HUES6 (cell line): Measurements from ENCODE around the gene MACO1.

Experiments
- H3K27ac ChIP-seq: 2 replicates; pipeline ENCODE4 v1.7.0; 2013; ENCODE audit warnings: low read depth, mild to moderate bottlenecking, low read length, inconsistent platforms
- H3K27me3 ChIP-seq: 2 replicates; pipeline ENCODE4 v1.6.1; 2013; ENCODE audit warnings: low read length; ENCODE audit not compliant: control insufficient read depth, insufficient read depth
- H3K36me3 ChIP-seq: 2 replicates; pipeline ENCODE4 v1.6.1; 2013; ENCODE audit warnings: low read length; ENCODE audit not compliant: control insufficient read depth, insufficient read depth
- H3K4me1 ChIP-seq: 2 replicates; pipeline ENCODE4 v1.6.1; 2013; ENCODE audit warnings: low read length; ENCODE audit not compliant: control insufficient read depth, insufficient read depth
- H3K4me3 ChIP-seq: 2 replicates; pipeline ENCODE4 v1.5.1; 2013; ENCODE audit warnings: low read depth, low read length
- H3K9ac ChIP-seq: one replicate; pipeline ENCODE4 v1.6.1; 2013; ENCODE audit warnings: mild to moderate bottlenecking, low read length
- H3K9me3 ChIP-seq: 2 replicates; pipeline ENCODE4 v1.6.1; 2013; ENCODE audit warnings: low read depth, low read length; ENCODE audit not compliant: control insufficient read depth, insufficient read depth

The MACO1 gene

DNA sequence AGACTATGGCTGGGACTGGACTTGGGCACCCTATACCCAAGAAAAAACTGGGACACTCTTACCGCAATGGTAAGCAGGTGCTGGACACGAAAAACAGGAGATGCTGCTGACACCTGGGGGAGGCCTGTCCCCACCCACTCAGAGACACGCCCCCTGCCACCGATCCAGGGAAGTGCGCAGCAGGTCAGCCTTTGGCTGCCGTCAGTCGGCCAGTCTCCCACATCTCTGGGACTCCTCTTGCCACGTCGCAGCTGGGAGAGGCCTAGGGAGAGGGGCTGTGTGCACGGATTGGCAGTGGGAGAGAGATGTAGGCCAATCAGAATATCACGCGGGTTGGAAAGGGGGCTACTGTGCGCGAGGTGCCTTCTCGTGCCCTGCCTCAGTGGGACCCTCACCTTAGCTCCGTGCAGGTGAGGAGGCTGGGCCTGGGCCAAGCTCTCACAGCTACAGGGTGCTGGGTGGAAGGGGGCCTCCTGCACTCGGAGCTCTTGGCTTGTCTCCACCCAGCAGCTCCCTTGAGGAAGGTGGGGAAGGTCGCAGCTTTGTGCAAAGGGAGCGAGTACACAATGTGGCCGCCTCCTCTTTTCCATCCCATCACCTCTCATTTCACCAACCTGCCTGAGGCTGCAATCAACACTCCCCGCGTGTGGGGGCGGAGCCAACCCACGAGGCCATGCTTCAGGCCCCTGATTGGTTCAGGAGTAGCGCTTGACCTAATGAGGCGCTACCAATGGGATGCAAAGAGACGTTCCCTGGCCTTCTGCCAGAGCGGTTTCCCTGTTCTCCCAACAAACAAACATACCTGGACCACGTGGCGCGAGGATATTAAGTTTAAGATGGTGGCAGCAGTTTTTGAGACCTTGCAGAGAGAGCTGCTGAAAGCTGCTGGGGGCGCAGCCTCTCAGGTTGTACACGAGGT lies 87.0 kb downstream of the MACO1 start:
- no peaks in the 10 kb centered on the region for H3K36me3 ChIP-seq
- no peak overlapping the region for H3K9ac ChIP-seq
- no peak overlapping the region for H3K4me3 ChIP-seq
- peaks cover 19% of the 10 kb centered on the region for H3K4me1 ChIP-seq
- peaks cover 3% of the 10 kb centered on the region; the same call in 1 of the 2 replicates for H3K9me3 ChIP-seq
- no peak overlapping the region for H3K27ac ChIP-seq
- H3K27me3 ChIP-seq, result no peaks in the 10 kb centered on the region

DNA sequence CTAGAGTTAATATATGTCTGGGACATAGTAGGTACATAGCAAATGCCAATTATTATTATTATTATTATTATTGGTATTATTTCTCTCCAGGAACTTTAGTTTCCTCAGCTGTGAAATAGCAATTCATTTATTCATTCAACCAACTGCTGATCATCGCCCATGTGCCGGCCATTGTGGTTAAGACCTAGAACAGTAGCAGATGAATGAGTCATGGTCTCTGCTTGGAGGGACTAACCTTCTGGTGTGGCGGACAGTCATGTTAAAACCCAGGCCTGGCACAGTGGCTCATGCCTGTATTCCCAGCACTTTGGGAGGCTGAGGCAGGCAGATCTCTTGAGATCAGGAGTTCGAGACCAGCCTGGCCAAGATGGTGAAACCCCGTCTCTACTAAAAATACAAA lies 88.9 kb downstream of the MACO1 start:
- Histone ChIP-seq H3K9me3 (no peaks in the 10 kb centered on the region), H3K27me3 (no peaks in the 10 kb centered on the region), H3K9ac (no peak overlapping the region), H3K36me3 (no peaks in the 10 kb centered on the region), H3K27ac (no peak overlapping the region), H3K4me3 (no peak overlapping the region), H3K4me1 (peaks cover 19% of the 10 kb centered on the region)

DNA sequence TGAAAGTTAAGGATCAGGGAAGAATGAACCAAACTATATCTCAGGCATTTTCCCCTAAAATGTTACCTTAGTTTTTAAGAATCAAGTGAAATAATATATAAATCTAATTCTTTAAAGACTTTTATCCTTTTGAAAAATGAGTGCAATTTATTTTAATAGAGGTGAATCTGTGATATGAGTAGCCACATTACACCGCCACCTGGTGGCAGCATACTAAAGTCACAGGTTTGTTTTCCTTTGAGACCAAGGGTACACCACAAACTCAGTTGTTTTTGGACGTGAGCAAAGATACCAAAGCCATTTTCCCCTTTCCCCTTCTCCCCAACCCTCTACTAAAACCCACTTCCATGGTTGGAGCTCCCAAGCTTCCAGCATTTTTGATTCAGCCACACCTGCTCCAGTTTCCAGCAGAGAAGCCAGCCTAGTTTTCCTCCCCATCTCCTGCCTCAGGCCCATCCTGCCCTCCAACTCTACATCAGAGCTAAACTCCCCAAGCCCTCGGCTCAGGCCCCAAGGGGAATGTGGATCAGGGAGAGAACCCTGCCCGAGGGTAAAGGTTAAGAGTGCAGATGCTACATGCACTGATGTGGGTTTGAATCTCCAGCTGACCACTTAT lies 89.9 kb downstream of the MACO1 start:
- no peak overlapping the region for H3K27ac ChIP-seq
- H3K9me3 ChIP-seq, result peaks cover 5% of the 10 kb centered on the region
- no peaks in the 10 kb centered on the region for H3K27me3 ChIP-seq
- no peaks in the 10 kb centered on the region for H3K36me3 ChIP-seq
- H3K9ac ChIP-seq, result no peak overlapping the region
- no peak overlapping the region for H3K4me3 ChIP-seq
- peaks cover 19% of the 10 kb centered on the region for H3K4me1 ChIP-seq

DNA sequence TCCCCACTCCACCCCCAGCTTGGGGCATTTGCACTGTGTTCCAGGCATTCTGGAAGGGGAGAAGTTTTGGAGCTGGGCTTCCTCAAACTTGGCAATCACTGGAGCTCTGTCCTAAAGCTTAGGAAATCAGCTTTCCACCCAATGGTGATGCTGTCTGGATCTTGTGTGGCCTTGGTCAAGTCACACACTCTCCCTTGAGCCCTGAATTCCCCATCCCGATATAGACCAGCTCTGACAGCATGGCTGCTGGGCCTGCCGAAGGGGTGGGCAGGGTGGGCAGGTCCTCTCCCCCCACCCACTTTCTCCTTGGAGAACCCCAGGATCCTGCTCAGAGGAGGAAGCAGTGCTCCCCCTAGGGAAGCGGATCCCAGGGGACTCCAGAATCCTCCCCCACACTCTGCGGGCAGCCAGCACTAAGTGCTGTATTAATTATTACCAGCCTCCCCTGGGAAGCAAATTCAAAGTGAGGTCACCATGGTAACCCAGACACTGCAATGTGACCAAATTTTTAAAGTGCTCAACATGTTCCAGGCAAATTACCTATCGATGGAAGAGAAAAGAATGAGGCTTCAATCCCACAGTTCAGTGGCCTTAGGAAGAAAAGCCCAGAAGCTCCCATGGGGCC lies 91.4 kb downstream of the MACO1 start:
- H3K9me3 ChIP-seq, result peaks cover 8% of the 10 kb centered on the region
- no peak overlapping the region for H3K9ac ChIP-seq
- no peak overlapping the region for H3K4me3 ChIP-seq
- H3K27ac ChIP-seq, result no peak overlapping the region
- peaks cover 19% of the 10 kb centered on the region for H3K4me1 ChIP-seq
- H3K27me3 ChIP-seq, result no peaks in the 10 kb centered on the region
- H3K36me3 ChIP-seq, result no peaks in the 10 kb centered on the region

DNA sequence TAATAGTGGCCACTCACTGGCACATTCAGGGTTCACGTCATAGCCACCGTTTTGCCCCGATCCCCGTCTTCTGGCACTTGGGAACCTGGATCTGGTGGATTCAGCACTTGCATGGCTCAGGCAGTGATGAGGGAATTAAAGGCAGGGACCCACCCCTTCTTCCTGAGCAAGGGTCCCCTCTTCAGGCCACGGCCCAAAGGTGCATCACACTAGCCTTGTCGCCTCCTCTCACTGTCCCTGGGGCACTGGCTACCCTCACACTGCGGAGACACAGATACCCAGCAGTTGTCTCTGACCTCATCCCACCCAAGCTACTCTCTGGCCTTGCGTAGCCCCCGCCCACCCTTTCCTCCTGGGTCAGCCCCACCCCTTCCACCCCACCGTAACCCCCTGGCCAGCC lies 92.8 kb downstream of the MACO1 start:
- Histone ChIP-seq H3K27me3 (no peaks in the 10 kb centered on the region), H3K4me1 (peaks cover 11% of the 10 kb centered on the region), H3K36me3 (no peaks in the 10 kb centered on the region), H3K4me3 (no peak overlapping the region), H3K9me3 (peaks cover 8% of the 10 kb centered on the region), H3K27ac (no peak overlapping the region), H3K9ac (no peak overlapping the region)

DNA sequence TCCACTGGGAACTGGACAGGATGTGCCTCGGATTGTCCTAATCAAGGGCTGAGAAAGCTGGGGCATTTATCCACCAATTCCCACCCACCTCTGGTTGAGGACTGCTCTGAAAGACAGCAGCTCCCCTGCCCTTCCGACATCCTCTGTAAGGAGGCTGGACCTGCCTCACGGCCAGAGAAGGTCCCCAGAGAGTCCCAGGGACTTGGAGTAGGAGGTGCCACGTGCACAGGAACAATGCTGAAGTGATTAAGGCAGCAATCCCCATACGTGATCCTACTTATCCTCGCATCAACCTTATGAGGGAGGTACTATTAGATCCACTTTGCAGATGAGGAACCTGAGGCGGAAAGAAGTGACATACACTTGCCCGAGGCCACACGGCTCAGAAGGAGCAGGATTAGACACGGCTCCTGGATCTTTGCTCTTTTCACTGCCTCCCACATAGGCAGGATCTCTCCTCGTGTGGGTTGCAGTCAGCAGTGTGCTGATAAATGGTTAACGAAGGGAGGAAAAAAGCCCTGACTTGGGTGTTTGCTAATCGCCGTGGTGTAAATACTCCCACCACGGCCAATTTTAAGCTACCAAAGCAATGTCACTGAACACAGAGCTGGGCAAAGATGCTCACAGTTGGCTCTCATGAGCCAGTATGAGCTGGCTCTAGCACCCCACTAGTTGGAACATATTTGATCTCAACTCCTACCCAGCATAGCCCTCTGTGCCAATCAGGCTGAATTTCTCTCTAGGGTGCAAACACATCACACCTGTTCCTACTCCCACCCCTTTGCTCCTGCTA lies 94.1 kb downstream of the MACO1 start:
- Histone ChIP-seq H3K36me3 (no peaks in the 10 kb centered on the region), H3K4me3 (no peak overlapping the region), H3K9me3 (peaks cover 8% of the 10 kb centered on the region), H3K4me1 (peaks cover 4% of the 10 kb centered on the region), H3K27ac (no peak overlapping the region), H3K9ac (no peak overlapping the region), H3K27me3 (no peaks in the 10 kb centered on the region)

DNA sequence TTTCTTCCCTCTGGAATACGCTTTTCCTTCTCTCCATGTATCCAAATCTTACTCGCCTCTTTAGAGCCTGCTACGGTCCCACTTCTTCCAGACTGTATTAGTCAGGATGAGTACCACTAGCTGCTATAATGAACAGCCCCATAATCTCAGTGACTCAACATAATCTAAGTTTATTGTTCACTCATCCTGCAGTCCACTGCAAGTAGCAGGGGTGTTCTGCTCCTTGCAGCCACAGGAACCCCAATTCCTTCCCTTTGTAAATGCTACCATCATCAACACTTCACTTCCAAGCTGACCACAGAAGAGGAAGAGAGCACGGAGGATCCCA lies 94.6 kb downstream of the MACO1 start:
- Histone ChIP-seq H3K9me3 (peaks cover 9% of the 10 kb centered on the region), H3K36me3 (no peaks in the 10 kb centered on the region), H3K9ac (no peak overlapping the region), H3K4me1 (peaks cover 4% of the 10 kb centered on the region), H3K4me3 (no peak overlapping the region), H3K27me3 (no peaks in the 10 kb centered on the region), H3K27ac (no peak overlapping the region)

DNA sequence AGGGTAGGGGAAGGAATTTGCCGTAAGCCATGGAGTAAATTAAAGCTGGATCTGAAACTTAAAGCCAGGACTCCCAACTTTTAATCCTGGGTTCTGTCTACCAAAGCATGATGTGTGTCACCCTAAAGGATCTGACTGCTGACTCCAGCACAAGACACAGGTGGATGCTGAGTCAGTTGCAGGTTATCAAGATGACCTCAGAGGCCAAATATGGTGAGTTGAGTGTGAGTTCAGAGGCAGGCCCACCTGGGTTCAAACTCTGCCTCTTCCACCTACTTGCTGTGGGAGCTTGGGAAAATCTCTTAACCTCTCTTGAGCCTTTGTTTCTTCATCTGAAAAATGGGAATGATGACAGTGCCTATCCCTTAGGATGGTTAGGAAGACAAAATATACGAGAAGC lies 96.1 kb downstream of the MACO1 start:
- Histone ChIP-seq H3K4me3 (no peak overlapping the region), H3K4me1 (no peaks in the 10 kb centered on the region), H3K36me3 (no peaks in the 10 kb centered on the region)

DNA sequence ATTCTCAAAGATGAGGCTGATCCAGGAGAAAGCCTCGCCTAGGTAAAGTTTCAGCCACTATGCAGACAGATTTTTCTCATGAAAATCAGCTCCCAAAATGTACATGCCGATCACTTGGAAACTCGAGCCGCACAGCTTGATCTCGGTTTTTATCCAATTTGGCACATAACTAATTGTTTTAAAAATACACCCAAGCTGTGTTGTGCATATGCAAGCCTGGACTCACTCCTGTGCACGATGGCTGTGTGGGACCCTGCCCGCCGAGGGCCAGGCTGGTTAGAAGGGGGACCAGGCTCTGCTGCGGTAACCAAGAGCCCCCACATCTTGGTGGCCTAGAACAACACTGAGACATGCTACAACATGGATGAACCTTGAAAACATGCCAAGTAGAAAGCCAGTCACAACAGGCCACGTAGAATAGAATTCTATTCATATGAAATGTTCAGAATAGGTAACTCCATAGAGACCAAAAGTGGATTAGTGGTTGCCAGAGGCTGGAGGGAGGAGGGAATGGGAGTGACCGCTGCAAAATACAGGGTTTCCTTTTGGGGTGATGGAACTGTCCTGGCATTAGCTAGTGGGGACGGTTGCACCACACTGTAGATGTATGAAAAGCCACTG lies 96.6 kb downstream of the MACO1 start:
- no peak overlapping the region for H3K4me3 ChIP-seq

More for the DNA sequence above, 96.1 kb downstream of the MACO1 start:
- Histone ChIP-seq H3K9me3 (peaks cover 14% of the 10 kb centered on the region), H3K27ac (no peak overlapping the region), H3K9ac (no peak overlapping the region), H3K27me3 (no peaks in the 10 kb centered on the region)

DNA sequence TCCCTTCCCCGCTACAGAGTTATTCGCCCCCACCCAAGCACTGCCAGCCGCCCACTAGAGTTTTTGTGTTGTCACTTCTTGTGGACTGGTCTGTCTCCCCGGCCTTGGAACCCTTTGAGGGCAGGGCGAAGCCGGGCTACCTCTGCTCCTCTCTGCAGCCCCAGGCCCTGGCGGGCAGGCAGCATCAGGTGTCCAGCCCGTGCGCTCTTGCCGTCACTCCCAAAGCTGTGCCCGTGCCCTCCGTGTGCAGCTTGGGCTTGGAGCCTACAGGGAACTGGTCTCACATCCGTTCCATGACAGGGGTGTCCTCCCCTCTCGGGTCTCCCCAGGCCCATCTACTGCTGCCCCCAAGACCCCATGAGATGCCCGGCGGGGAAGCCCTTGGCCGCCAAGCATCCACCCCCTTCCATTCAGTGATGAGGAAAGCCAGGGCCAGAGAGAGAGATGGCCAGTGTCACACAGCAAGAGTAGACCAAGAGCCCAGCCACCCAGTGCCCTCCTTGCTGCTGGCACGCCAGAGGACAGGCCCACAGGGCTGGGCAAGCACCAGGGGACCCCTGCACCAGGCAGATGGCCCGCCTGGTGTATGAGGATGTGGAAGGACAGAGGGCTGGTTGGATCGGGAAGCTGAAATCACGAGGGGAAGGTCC lies 97.4 kb downstream of the MACO1 start:
- no peak overlapping the region for H3K9ac ChIP-seq
- H3K36me3 ChIP-seq, result no peaks in the 10 kb centered on the region
- no peak overlapping the region for H3K27ac ChIP-seq
- no peak overlapping the region for H3K4me3 ChIP-seq
- peaks cover 2% of the 10 kb centered on the region; the same call in 1 of the 2 replicates for H3K4me1 ChIP-seq
- H3K27me3 ChIP-seq, result no peaks in the 10 kb centered on the region
- peaks cover 14% of the 10 kb centered on the region for H3K9me3 ChIP-seq

More for the DNA sequence above, 96.6 kb downstream of the MACO1 start:
- H3K4me1 ChIP-seq, result no peaks in the 10 kb centered on the region
- no peaks in the 10 kb centered on the region for H3K36me3 ChIP-seq
- no peaks in the 10 kb centered on the region for H3K27me3 ChIP-seq
- H3K9ac ChIP-seq, result no peak overlapping the region
- no peak overlapping the region for H3K27ac ChIP-seq
- peaks cover 14% of the 10 kb centered on the region for H3K9me3 ChIP-seq
